ENCODE measurements around the gene SAPCD2.
A peak's percentile ranks its signal among the peaks of the same experiment; 100 is the strongest.

The SAPCD2 gene

DNA sequence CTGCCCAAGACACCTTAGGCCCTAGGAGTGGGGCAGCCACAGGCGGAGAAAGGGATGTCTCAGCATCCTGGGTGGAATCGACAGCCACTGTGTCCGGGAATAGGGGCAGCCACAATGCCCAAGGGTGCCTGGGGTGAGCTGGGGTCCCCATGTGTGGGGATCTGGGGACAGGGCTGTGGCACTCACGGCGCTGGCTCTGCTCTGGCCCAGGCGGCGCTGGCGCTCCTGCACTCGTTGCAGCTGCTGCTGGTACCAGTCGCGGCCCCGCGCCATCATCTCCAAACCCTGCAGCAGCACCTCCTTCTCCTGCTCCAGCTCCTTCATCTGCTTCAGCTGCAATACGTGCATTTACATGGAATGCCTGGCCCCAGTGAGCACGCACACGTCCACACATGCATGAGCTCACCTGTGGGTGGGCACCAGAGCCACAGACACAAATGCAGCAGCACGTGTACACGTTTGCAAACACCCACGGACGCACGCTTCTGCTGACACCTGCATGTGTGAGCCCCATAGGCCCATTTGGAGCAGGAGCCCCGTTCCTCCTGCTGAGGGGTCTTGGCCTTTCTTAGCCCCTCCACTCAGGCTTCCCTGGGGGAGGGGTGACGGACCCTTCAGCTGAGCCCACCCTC lies 4.9 kb downstream of the SAPCD2 start:
- Histone ChIP-seq H3K27me3 (replicated peaks; ENCODE audit: insufficient read depth, low read length) (0 out of 2 replicates have a peak, but pooled peaks cover 3% of the 10 kb centered on the region), H3K27ac (ENCODE audit: low read length) (no peak overlapping the region), H3K4me2 (ENCODE audit: low read depth, low read length) (no peak overlapping the region), H2AFZ (ENCODE audit: low read length) (no peak overlapping the region), H3K4me1 (ENCODE audit: low read length) (peaks cover 16% of the 10 kb centered on the region), H3F3A (ENCODE audit: insufficient read depth, low read length) (peaks cover 10% of the 10 kb centered on the region), H3K9ac (ENCODE audit: low read length) (no peak overlapping the region), H3K36me3 (replicated peaks; ENCODE audit: insufficient read depth, low read length) (no peaks in the 10 kb centered on the region), H3K79me2 (ENCODE audit: low read length) (peaks cover 29% of the 10 kb centered on the region), H3K9me2 (replicated peaks; ENCODE audit: insufficient read depth, low read length) (no peaks in the 10 kb centered on the region), H3K4me3 (ENCODE audit: low read length) (no peak overlapping the region), H3K9me3 (replicated peaks; ENCODE audit: insufficient read depth, low read length) (no peaks in the 10 kb centered on the region), H4K20me1 (ENCODE audit: insufficient read depth, low read length) (0 out of 2 replicates have a peak, but pooled peaks cover 3% of the 10 kb centered on the region)
- TF ChIP-seq EZH2phosphoT487 (IDR thresholded peaks at IDR 0.05; ENCODE audit: low read length) (no peak), EZH2 (optimal IDR thresholded peaks at IDR 0.05; ENCODE audit: low read depth, low read length) (no peak), CTCF (IDR thresholded peaks at IDR 0.05; ENCODE audit: low read length) (no peak)
- no peak for DNase-seq

DNA sequence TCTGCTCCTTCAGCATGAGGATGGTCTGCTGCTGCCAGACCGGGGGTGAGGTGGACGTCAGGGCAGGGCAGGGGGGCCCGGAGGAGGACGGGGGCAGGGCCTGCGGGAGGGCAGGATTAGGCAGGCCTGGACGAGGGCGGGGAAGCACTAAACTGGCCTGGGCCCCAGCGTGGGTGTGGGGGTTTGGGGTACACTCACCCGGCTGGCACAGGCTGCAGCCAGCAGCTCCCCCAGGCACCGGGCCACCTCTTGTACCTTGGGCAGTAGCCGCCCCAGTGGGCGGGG lies 5.5 kb downstream of the SAPCD2 start:
- Histone ChIP-seq H3K4me1 (ENCODE audit: low read length) (peaks cover 16% of the 10 kb centered on the region), H3K36me3 (replicated peaks; ENCODE audit: insufficient read depth, low read length) (no peaks in the 10 kb centered on the region), H3K4me2 (ENCODE audit: low read depth, low read length) (no peak overlapping the region), H4K20me1 (ENCODE audit: insufficient read depth, low read length) (0 out of 2 replicates have a peak, but pooled peaks cover 3% of the 10 kb centered on the region), H3K79me2 (ENCODE audit: low read length) (peaks cover 29% of the 10 kb centered on the region), H3K4me3 (ENCODE audit: low read length) (no peak overlapping the region), H3K9me3 (replicated peaks; ENCODE audit: insufficient read depth, low read length) (no peaks in the 10 kb centered on the region), H3F3A (ENCODE audit: insufficient read depth, low read length) (peaks cover 10% of the 10 kb centered on the region), H3K27me3 (replicated peaks; ENCODE audit: insufficient read depth, low read length) (0 out of 2 replicates have a peak, but pooled peaks cover 8% of the 10 kb centered on the region), H3K9me2 (replicated peaks; ENCODE audit: insufficient read depth, low read length) (no peaks in the 10 kb centered on the region), H2AFZ (ENCODE audit: low read length) (no peak overlapping the region), H3K9ac (ENCODE audit: low read length) (no peak overlapping the region), H3K27ac (ENCODE audit: low read length) (no peak overlapping the region)
- no peak for DNase-seq
- TF ChIP-seq EZH2phosphoT487 (IDR thresholded peaks at IDR 0.05; ENCODE audit: low read length) (no peak), CTCF (IDR thresholded peaks at IDR 0.05; ENCODE audit: low read length) (no peak), EZH2 (optimal IDR thresholded peaks at IDR 0.05; ENCODE audit: low read depth, low read length) (no peak)

- Histone ChIP-seq H3K36me3 (replicated peaks; ENCODE audit: insufficient read depth, low read length) (no peaks in the 10 kb centered on the region), H3K4me2 (ENCODE audit: low read depth, low read length) (no peak overlapping the region), H4K20me1 (ENCODE audit: insufficient read depth, low read length) (0 out of 2 replicates have a peak, but pooled peaks cover 3% of the 10 kb centered on the region), H3K79me2 (ENCODE audit: low read length) (peaks cover 25% of the 10 kb centered on the region), H3K9me3 (replicated peaks; ENCODE audit: insufficient read depth, low read length) (no peaks in the 10 kb centered on the region), H3K27ac (ENCODE audit: low read length) (no peak overlapping the region), H3K4me3 (ENCODE audit: low read length) (no peak overlapping the region), H3K9ac (ENCODE audit: low read length) (no peak overlapping the region), H2AFZ (ENCODE audit: low read length) (no peak overlapping the region), H3K4me1 (ENCODE audit: low read length) (peaks cover 15% of the 10 kb centered on the region), H3K9me2 (replicated peaks; ENCODE audit: insufficient read depth, low read length) (no peaks in the 10 kb centered on the region), H3F3A (ENCODE audit: insufficient read depth, low read length) (peaks cover 10% of the 10 kb centered on the region), H3K27me3 (replicated peaks; ENCODE audit: insufficient read depth, low read length) (0 out of 2 replicates have a peak, but pooled peaks cover 8% of the 10 kb centered on the region)
- peak; percentile 34 for DNase-seq
- TF ChIP-seq EZH2 (optimal IDR thresholded peaks at IDR 0.05; ENCODE audit: low read depth, low read length) (no peak), CTCF (IDR thresholded peaks at IDR 0.05; ENCODE audit: low read length) (peak; percentile 80), EZH2phosphoT487 (IDR thresholded peaks at IDR 0.05; ENCODE audit: low read length) (no peak)
These were observed 6.1 kb downstream of the SAPCD2 start for GRCh38 chr9:137064027-137064879.

All from MM.1S (cell line).